ENCODE results near the gene DCC. TPM values are rescaled to one million over a fixed set of nuclear protein-coding genes. Genes with fewer than 3 reads are reported as not detected.

The DCC gene
- total RNA-seq, 4 donors from 2014 or later: 0.84 to 1.2 TPM; not detected in 2

GRCh38 chr18:52620926-52621439, 281.0 kb downstream of the DCC start:
- DNase-seq (ENCODE audit: low spot score in 2 of 2): no peak
- Histone ChIP-seq H3K4me3 (no peak overlapping the region), H3K27me3 (no peaks in the 10 kb centered on the region), H3K4me1 (no peaks in the 10 kb centered on the region), H3K36me3 (no peaks in the 10 kb centered on the region), H3K9me3 (no peaks in the 10 kb centered on the region), H3K27ac (no peak overlapping the region)
- 74 to 77% methylated on average over 3 of the region's 3 CpGs for WGBS, 2 donors
- no peak for TF ChIP-seq CTCF (IDR thresholded peaks at IDR 0.05)
- no peak for TF ChIP-seq EP300 (IDR thresholded peaks at IDR 0.05)
- TF ChIP-seq POLR2A (IDR thresholded peaks at IDR 0.05): no peak

DNA sequence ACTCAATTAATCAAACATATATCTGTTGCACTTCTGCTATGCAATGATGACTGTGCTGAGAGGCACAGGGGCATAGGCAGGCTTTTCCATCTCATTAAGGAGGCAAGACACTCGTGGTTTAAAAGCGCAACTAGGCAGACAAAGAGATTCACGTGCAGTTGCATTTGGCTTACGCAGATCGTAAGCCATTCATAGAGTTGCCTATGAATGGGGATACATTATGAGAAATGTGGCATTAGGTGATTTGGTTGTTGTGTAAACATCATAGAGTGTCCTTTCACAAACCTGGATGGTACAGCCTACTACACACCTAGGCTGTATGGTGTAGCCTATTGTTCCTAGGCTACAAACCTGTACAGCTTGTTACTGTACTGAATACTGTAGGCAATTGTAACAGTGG, 284.7 kb downstream of the DCC start:
- WGBS, 2 donors: 86 to 92% methylated on average over 5 of the region's 5 CpGs
- DNase-seq (ENCODE audit: low spot score in 2 of 2): no peak
- no peaks in the 10 kb centered on the region for H3K9me3 ChIP-seq

DNA sequence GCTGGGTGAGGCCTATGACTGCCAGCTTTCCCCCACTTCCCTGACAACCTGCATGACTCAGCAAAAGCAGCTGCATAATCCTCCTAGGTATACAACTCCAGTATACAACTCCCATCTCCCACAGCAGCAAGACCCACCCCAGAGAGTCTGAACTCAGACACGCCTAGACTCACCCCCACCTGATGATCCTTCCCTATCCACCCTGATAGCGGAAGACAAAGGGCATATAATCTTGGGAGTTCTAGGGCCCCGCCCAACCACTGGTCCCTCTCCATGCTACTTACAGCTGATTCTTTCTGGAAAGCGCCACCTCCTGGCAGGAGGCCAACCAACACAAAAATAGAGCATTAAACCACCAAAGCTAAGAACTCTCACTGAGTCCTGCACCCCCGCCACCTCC, 296.5 kb downstream of the DCC start:
- DNase-seq (ENCODE audit: low spot score in 2 of 2): no peak
- no peaks in the 10 kb centered on the region for H3K9me3 ChIP-seq
- no peak overlapping the region for H3K27ac ChIP-seq
- no peak overlapping the region for H3K4me3 ChIP-seq
- H3K27me3 ChIP-seq: no peaks in the 10 kb centered on the region
- H3K4me1 ChIP-seq: no peaks in the 10 kb centered on the region
- 94 to 95% methylated on average over 5 of the region's 5 CpGs for WGBS, 2 donors
- TF ChIP-seq CTCF (IDR thresholded peaks at IDR 0.05) (no peak), POLR2A (IDR thresholded peaks at IDR 0.05) (no peak), EP300 (IDR thresholded peaks at IDR 0.05) (no peak)
- H3K36me3 ChIP-seq: no peaks in the 10 kb centered on the region

More for the DNA sequence above, 284.7 kb downstream of the DCC start:
- Histone ChIP-seq H3K4me3 (no peak overlapping the region), H3K27ac (no peak overlapping the region), H3K27me3 (no peaks in the 10 kb centered on the region), H3K4me1 (no peaks in the 10 kb centered on the region), H3K36me3 (no peaks in the 10 kb centered on the region)
- TF ChIP-seq EP300 (IDR thresholded peaks at IDR 0.05): no peak
- TF ChIP-seq CTCF (IDR thresholded peaks at IDR 0.05): no peak
- no peak for TF ChIP-seq POLR2A (IDR thresholded peaks at IDR 0.05)

DNA sequence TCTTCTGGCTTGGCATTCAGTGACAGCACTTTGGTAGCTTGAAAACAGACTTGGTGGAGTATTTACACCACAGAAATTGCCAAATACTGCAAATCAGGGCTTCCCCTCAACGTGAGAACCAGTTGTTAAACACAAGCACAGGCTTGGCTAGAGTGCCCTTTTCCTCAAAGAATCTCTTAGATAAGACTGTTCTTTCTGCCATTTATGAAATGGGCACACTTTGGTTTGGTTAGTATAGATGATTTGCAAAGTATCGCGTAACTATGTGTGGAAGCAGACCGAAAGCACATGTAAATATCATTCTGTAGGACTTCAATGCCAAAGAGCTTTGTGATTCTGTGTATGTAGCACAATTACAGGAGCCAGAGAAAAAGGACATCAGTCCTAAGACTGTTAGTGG, 308.2 kb downstream of the DCC start:
- no peak overlapping the region for H3K4me3 ChIP-seq
- TF ChIP-seq EP300 (IDR thresholded peaks at IDR 0.05): no peak
- TF ChIP-seq CTCF (IDR thresholded peaks at IDR 0.05): no peak
- no peak for TF ChIP-seq POLR2A (IDR thresholded peaks at IDR 0.05)

DNA sequence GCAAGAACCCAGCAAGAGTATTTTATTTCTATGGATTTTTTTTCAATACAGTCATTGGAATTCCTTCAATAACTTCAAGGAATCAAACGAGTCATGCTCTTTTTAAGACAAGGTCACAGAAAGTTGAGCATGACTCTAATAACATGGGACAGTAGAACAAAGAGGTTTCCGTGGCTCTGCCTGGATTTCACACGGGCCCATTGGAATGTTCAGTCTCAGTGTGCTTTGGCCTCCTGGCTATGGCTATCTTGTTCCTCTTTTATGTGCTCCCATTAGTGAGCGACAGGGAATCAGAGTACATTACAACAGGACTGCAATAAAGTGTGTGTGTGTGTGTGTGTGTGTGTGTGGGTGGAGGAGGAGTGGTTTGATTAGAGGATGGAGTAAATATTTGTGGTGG, 312.4 kb downstream of the DCC start:
- Histone ChIP-seq H3K36me3 (no peaks in the 10 kb centered on the region), H3K27me3 (no peaks in the 10 kb centered on the region)
- WGBS, 2 donors: 6 to 27% methylated on average over 4 of the region's 4 CpGs

More for the DNA sequence above, 308.2 kb downstream of the DCC start:
- WGBS, 2 donors: 84 to 85% methylated on average over 4 of the region's 4 CpGs
- no peak for DNase-seq (ENCODE audit: low spot score in 2 of 2)
- Histone ChIP-seq H3K27ac (no peak overlapping the region), H3K4me1 (no peaks in the 10 kb centered on the region), H3K36me3 (no peaks in the 10 kb centered on the region), H3K27me3 (no peaks in the 10 kb centered on the region), H3K9me3 (no peaks in the 10 kb centered on the region)

More for the DNA sequence above, 312.4 kb downstream of the DCC start:
- TF ChIP-seq POLR2A (IDR thresholded peaks at IDR 0.05) (no peak), EP300 (IDR thresholded peaks at IDR 0.05) (no peak), CTCF (IDR thresholded peaks at IDR 0.05) (no peak)
- no peak overlapping the region for H3K4me3 ChIP-seq
- DNase-seq (ENCODE audit: low spot score in 2 of 2): no peak
- H3K4me1 ChIP-seq: no peaks in the 10 kb centered on the region
- no peaks in the 10 kb centered on the region for H3K9me3 ChIP-seq
- H3K27ac ChIP-seq: no peak overlapping the region

All from tibial nerve (tissue), 4 donors.